Measurements from ENCODE around the gene SULT6B1. TPM values are rescaled to one million over a fixed set of nuclear protein-coding genes. Genes with fewer than 3 reads are reported as not detected.

The SULT6B1 gene
- total RNA-seq, 2 donors from 2014 or later: not detected

DNA sequence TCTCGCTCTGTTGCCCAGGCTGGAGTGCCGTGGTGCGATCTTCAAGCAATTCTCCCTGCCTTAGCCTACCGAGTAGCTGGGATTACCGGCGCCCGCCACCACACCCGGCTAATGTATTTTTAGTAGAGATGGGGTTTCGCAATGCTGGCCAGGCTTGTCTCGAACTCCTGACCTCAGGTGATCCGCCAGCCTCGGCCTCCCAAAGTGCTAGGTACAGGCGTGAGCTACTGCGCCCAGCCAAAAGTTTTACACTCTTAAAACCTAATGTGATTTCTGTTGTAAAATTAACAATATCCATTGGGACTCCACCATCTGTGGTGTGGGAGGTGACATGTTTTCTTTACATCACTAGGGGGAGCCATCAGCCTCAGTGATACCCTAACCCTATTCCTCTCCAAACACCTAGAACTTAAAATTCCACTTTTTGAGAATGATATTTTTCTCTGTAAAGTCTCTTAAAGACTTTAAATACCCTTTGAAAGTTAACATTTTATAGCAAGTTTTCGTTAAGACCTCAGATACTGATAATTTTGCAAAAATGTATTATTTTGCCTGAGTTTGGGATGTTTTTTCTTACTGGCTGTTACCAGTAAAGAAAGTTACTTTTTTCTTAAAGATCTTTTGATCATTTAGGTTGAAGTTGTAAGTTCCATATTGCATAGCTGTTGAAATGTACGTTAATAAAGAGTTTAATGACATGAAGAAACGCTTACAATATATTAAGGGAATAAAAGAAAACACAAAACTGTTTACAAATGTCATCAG is 20.1 kb downstream of the SULT6B1 start:
- no peak for DNase-seq (ENCODE audit: low spot score)
- H3K4me1 ChIP-seq (ENCODE audit: control insufficient read depth in 1 of 2, low read depth in 2 of 2): no peaks in the 10 kb centered on the region
- no peaks in the 10 kb centered on the region for H3K27me3 ChIP-seq (replicated peaks; ENCODE audit: insufficient read depth)
- peaks cover 8% of the 10 kb centered on the region for H3K9me3 ChIP-seq
- TF ChIP-seq, protein P1, sequence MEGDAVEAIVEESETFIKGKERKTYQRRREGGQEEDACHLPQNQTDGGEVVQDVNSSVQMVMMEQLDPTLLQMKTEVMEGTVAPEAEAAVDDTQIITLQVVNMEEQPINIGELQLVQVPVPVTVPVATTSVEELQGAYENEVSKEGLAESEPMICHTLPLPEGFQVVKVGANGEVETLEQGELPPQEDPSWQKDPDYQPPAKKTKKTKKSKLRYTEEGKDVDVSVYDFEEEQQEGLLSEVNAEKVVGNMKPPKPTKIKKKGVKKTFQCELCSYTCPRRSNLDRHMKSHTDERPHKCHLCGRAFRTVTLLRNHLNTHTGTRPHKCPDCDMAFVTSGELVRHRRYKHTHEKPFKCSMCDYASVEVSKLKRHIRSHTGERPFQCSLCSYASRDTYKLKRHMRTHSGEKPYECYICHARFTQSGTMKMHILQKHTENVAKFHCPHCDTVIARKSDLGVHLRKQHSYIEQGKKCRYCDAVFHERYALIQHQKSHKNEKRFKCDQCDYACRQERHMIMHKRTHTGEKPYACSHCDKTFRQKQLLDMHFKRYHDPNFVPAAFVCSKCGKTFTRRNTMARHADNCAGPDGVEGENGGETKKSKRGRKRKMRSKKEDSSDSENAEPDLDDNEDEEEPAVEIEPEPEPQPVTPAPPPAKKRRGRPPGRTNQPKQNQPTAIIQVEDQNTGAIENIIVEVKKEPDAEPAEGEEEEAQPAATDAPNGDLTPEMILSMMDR (IDR thresholded peaks at IDR 0.05): peak; percentile 47
- no peak for ATAC-seq (ENCODE audit: insufficient number of reproducible peaks, low FRiP score, low read depth)
- H3K36me3 ChIP-seq: no peaks in the 10 kb centered on the region
- H3K4me3 ChIP-seq: no peak overlapping the region
- H3K27ac ChIP-seq: no peak overlapping the region

GRCh38 chr2:37167636-37168180 is 20.8 kb downstream of the SULT6B1 start:
- H3K27me3 ChIP-seq (replicated peaks; ENCODE audit: insufficient read depth): no peaks in the 10 kb centered on the region
- ATAC-seq (ENCODE audit: insufficient number of reproducible peaks, low FRiP score, low read depth) (no peak), DNase-seq (ENCODE audit: low spot score) (no peak)
- no peaks in the 10 kb centered on the region for H3K36me3 ChIP-seq
- H3K9me3 ChIP-seq: peaks cover 8% of the 10 kb centered on the region
- H3K4me1 ChIP-seq (ENCODE audit: control insufficient read depth in 1 of 2, low read depth in 2 of 2): no peaks in the 10 kb centered on the region
- H3K4me3 ChIP-seq: no peak overlapping the region
- H3K27ac ChIP-seq: no peak overlapping the region
- TF ChIP-seq, protein P1 (IDR thresholded peaks at IDR 0.05): no peak

GRCh38 chr2:37164757-37165156 is 23.7 kb downstream of the SULT6B1 start:
- DNase-seq (ENCODE audit: low spot score) (no peak), ATAC-seq (ENCODE audit: insufficient number of reproducible peaks, low FRiP score, low read depth) (no peak)
- TF ChIP-seq, protein P1 (IDR thresholded peaks at IDR 0.05): no peak

GRCh38 chr2:37156857-37157714 is 31.4 kb downstream of the SULT6B1 start, which contains the start of gene EIF2AK2:
EIF2AK2 (minus strand) TSS chr2:37156980; CDS start chr2:37147806, 9,174 bp downstream.
- no peaks in the 10 kb centered on the region for H3K27me3 ChIP-seq (replicated peaks; ENCODE audit: insufficient read depth)
- H3K27ac ChIP-seq: peak within 1 kb of the TSS; percentile 82
- peaks cover 13 to 20% of the 10 kb centered on the region in 2 donors for H3K4me1 ChIP-seq (ENCODE audit: control insufficient read depth in 1 of 2, low read depth in 2 of 2)
- peak within 1 kb of the TSS; percentile 95 for H3K4me3 ChIP-seq
- TF ChIP-seq, protein P1 (IDR thresholded peaks at IDR 0.05): no peak
- DNase-seq (ENCODE audit: low spot score) (peak; percentile 56), ATAC-seq (ENCODE audit: insufficient number of reproducible peaks, low FRiP score, low read depth) (peak; percentile 80)
- no peaks in the 10 kb centered on the region for H3K36me3 ChIP-seq
- no peaks in the 10 kb centered on the region for H3K9me3 ChIP-seq

More at GRCh38 chr2:37164757-37165156, 23.7 kb downstream of the SULT6B1 start:
- Histone ChIP-seq H3K27me3 (replicated peaks; ENCODE audit: insufficient read depth) (no peaks in the 10 kb centered on the region), H3K4me1 (ENCODE audit: control insufficient read depth in 1 of 2, low read depth in 2 of 2) (no peaks in the 10 kb centered on the region), H3K4me3 (no peak overlapping the region), H3K9me3 (peaks cover 8% of the 10 kb centered on the region), H3K27ac (no peak overlapping the region), H3K36me3 (no peaks in the 10 kb centered on the region)
